ENCODE data around the gene MIEN1. TPM values are rescaled to one million over a fixed set of nuclear protein-coding genes. Genes with fewer than 3 reads are reported as not detected.

Gene MIEN1
- total and polyA plus RNA-seq, 12 donors = 27.7 to 190 (median 41.1) TPM

GRCh38 chr17:39745335-39746144, 15.2 kb upstream of the MIEN1 start:
- TF ChIP-seq CTCF (IDR thresholded peaks at IDR 0.05) = no peak
- Histone ChIP-seq H3K27me3 (peaks cover 0 to 36% (median 30%) of the 10 kb centered on the region in 7 donors), H3K9me3 (no peaks in the 10 kb centered on the region), H3K27ac (no peak overlapping the region), H3K36me3 (no peaks in the 10 kb centered on the region), H3K4me1 (peaks cover 0 to 21% (median 11%) of the 10 kb centered on the region in 9 donors), H3K4me3 (no peak overlapping the region)
- DNase-seq = no peak
- 92 to 94% methylated on average over 23 of the region's 23 CpGs for WGBS, 2 donors
- no peak for ATAC-seq
- intact Hi-C loops (cut with DNase I) = loop anchor here in 2 of 10 donors (5.0 kb wide), 1 partner anchor 113 kb away; no protein-coding TSS in a partner anchor

GRCh38 chr17:39744836-39745215, 14.5 kb upstream of the MIEN1 start:
- intact Hi-C loops (cut with DNase I) = loop anchor here in 2 of 10 donors (5.0 kb wide), 1 partner anchor 113 kb away; no protein-coding TSS in a partner anchor
- Histone ChIP-seq H3K9me3 (no peaks in the 10 kb centered on the region), H3K27me3 (peaks cover 0 to 43% (median 37%) of the 10 kb centered on the region in 7 donors), H3K4me3 (no peak overlapping the region), H3K27ac (no peak overlapping the region), H3K36me3 (no peaks in the 10 kb centered on the region), H3K4me1 (peaks cover 0 to 19% (median 15%) of the 10 kb centered on the region in 9 donors)
- TF ChIP-seq CTCF (IDR thresholded peaks at IDR 0.05) = no peak
- ATAC-seq (no peak), DNase-seq (no peak)
- 76 to 83% methylated on average over 8 of the region's 8 CpGs for WGBS, 2 donors

- Histone ChIP-seq H3K27ac (no peak overlapping the region), H3K27me3 (peaks cover 0 to 49% (median 43%) of the 10 kb centered on the region in 7 donors), H3K4me3 (no peak overlapping the region), H3K9me3 (no peaks in the 10 kb centered on the region), H3K36me3 (no peaks in the 10 kb centered on the region), H3K4me1 (peaks cover 0 to 24% (median 18%) of the 10 kb centered on the region in 9 donors)
- 79 to 86% methylated on average over 16 of the region's 16 CpGs for WGBS, 2 donors
- no peak for TF ChIP-seq CTCF (IDR thresholded peaks at IDR 0.05)
- intact Hi-C loops (cut with DNase I) = no loop called here
- DNase-seq (no peak), ATAC-seq (no peak)
Measured at GRCh38 chr17:39744075-39744835, 13.9 kb upstream of the MIEN1 start.

GRCh38 chr17:39742856-39743436, 12.6 kb upstream of the MIEN1 start:
- DNase-seq (no peak), ATAC-seq (no peak)
- no peaks in the 10 kb centered on the region for H3K9me3 ChIP-seq
- intact Hi-C loops (cut with DNase I) = no loop called here
- 84 to 89% methylated on average over 21 of the region's 21 CpGs for WGBS, 2 donors
- no peak overlapping the region for H3K27ac ChIP-seq
- TF ChIP-seq CTCF (IDR thresholded peaks at IDR 0.05) = no peak
- no peak overlapping the region for H3K4me3 ChIP-seq
- peaks cover 0 to 37% (median 30%) of the 10 kb centered on the region in 9 donors for H3K4me1 ChIP-seq
- peaks cover 0 to 62% (median 56%) of the 10 kb centered on the region in 7 donors for H3K27me3 ChIP-seq
- H3K36me3 ChIP-seq = no peaks in the 10 kb centered on the region

Data from heart right ventricle (tissue), 16 donors.